IPS DF 6.9 (cell line): ENCODE measurements around the gene EEF1AKMT2.

Experiments
- DNase-seq: peaks from one replicate; pipeline ENCODE4 v3.0.0-alpha.2; 2013; ENCODE audit warnings: low read depth, low spot score
- H3K27ac ChIP-seq: one replicate; pipeline ENCODE4 v1.5.1; 2013; ENCODE audit warnings: low read length, control low read depth
- H3K27me3 ChIP-seq: 2 replicates; pipeline ENCODE4 v1.6.1; 2013; ENCODE audit warnings: mild to moderate bottlenecking, low read length; ENCODE audit not compliant: control insufficient read depth, insufficient read depth
- H3K36me3 ChIP-seq: 2 replicates; pipeline ENCODE4 v1.6.1; 2013; ENCODE audit warnings: low read length; ENCODE audit not compliant: control insufficient read depth, insufficient read depth
- H3K4me1 ChIP-seq: 2 replicates; pipeline ENCODE4 v1.6.1; 2013; ENCODE audit warnings: low read length; ENCODE audit not compliant: control insufficient read depth, insufficient read depth
- H3K4me3 ChIP-seq: 2 replicates; pipeline ENCODE4 v1.5.1; 2013; ENCODE audit warnings: mild to moderate bottlenecking, low read length
- H3K9me3 ChIP-seq: 2 replicates; pipeline ENCODE4 v1.6.1; 2013; ENCODE audit warnings: low read length, inconsistent platforms; ENCODE audit not compliant: control insufficient read depth, insufficient read depth
- WGBS: extraction: QIAGEN DNeasy Blood & Tissue Kit; methylation state at CpG from one replicate; pipeline ENCODE4 v1.1.7; 2013; ENCODE audit warnings: mixed read lengths, missing lambda C conversion rate; ENCODE audit not compliant: insufficient read length, insufficient coverage; 5-methylcytosine and 5-hydroxymethylcytosine counted together

Gene EEF1AKMT2

GRCh38 chr10:124745252-124745651 is 46.4 kb downstream of the EEF1AKMT2 start:
- H3K4me3 ChIP-seq = no peak overlapping the region

GRCh38 chr10:124744102-124745050 is 47.3 kb downstream of the EEF1AKMT2 start, which contains the start of gene FAM53B:
Gene FAM53B (minus strand): TSS chr10:124744378. CDS start chr10:124706713, 37,665 bp downstream.
- peaks cover 2% of the 10 kb centered on the region; the same call in 1 of the 2 replicates for H3K36me3 ChIP-seq
- no peak for DNase-seq
- no CpG with 5 or more reads among the region's 100 CpGs for WGBS
- H3K4me1 ChIP-seq = peaks cover 10% of the 10 kb centered on the region
- peaks cover 5% of the 10 kb centered on the region; the same call in 1 of the 2 replicates for H3K27me3 ChIP-seq
- no peaks in the 10 kb centered on the region for H3K9me3 ChIP-seq
- H3K4me3 ChIP-seq = peak within 1 kb of the TSS; percentile 79
- H3K27ac ChIP-seq = no peak within 1 kb of the TSS

More at GRCh38 chr10:124745252-124745651, 46.4 kb downstream of the EEF1AKMT2 start:
- Histone ChIP-seq H3K27me3 (peaks cover 5% of the 10 kb centered on the region; the same call in 1 of the 2 replicates), H3K4me1 (peaks cover 8% of the 10 kb centered on the region; the same call in 1 of the 2 replicates), H3K27ac (no peak overlapping the region), H3K9me3 (no peaks in the 10 kb centered on the region), H3K36me3 (peaks cover 2% of the 10 kb centered on the region; the same call in 1 of the 2 replicates)
- no CpG with 5 or more reads among the region's 4 CpGs for WGBS
- DNase-seq = no peak

- Histone ChIP-seq H3K4me1 (peaks cover 11% of the 10 kb centered on the region), H3K27ac (no peak overlapping the region), H3K36me3 (peaks cover 2% of the 10 kb centered on the region; the same call in 1 of the 2 replicates), H3K4me3 (peak overlapping the region; percentile 79), H3K27me3 (peaks cover 5% of the 10 kb centered on the region; the same call in 1 of the 2 replicates), H3K9me3 (no peaks in the 10 kb centered on the region)
- WGBS = no CpG with 5 or more reads among the region's 101 CpGs
- DNase-seq = no peak
Measured at GRCh38 chr10:124743191-124744101, 48.2 kb downstream of the EEF1AKMT2 start.

GRCh38 chr10:124742413-124743190 is 49.1 kb downstream of the EEF1AKMT2 start:
- no peaks in the 10 kb centered on the region for H3K9me3 ChIP-seq
- H3K36me3 ChIP-seq = no peaks in the 10 kb centered on the region
- no peak overlapping the region for H3K27ac ChIP-seq
- DNase-seq = no peak
- WGBS = no CpG with 5 or more reads among the region's 42 CpGs
- H3K4me1 ChIP-seq = peaks cover 14% of the 10 kb centered on the region
- peaks cover 5% of the 10 kb centered on the region; the same call in 1 of the 2 replicates for H3K27me3 ChIP-seq
- peak overlapping the region; percentile 79; the same call in 1 of the 2 replicates for H3K4me3 ChIP-seq

- H3K27ac ChIP-seq = no peak overlapping the region
- peaks cover 17% of the 10 kb centered on the region for H3K4me1 ChIP-seq
- H3K27me3 ChIP-seq = peaks cover 5% of the 10 kb centered on the region; the same call in 1 of the 2 replicates
Measured at GRCh38 chr10:124741922-124742412, 49.7 kb downstream of the EEF1AKMT2 start.

GRCh38 chr10:124741281-124741921 is 50.3 kb downstream of the EEF1AKMT2 start:
- no peak overlapping the region for H3K4me3 ChIP-seq

More at GRCh38 chr10:124741922-124742412, 49.7 kb downstream of the EEF1AKMT2 start:
- Histone ChIP-seq H3K36me3 (no peaks in the 10 kb centered on the region), H3K9me3 (no peaks in the 10 kb centered on the region), H3K4me3 (no peak overlapping the region)
- no CpG with 5 or more reads among the region's 9 CpGs for WGBS
- DNase-seq = no peak

GRCh38 chr10:124740369-124741280 is 51.1 kb downstream of the EEF1AKMT2 start:
- H3K4me3 ChIP-seq = no peak overlapping the region
- no peaks in the 10 kb centered on the region for H3K36me3 ChIP-seq
- H3K27me3 ChIP-seq = peaks cover 5% of the 10 kb centered on the region; the same call in 1 of the 2 replicates
- H3K27ac ChIP-seq = no peak overlapping the region
- WGBS = no CpG with 5 or more reads among the region's 18 CpGs
- H3K9me3 ChIP-seq = no peaks in the 10 kb centered on the region
- no peak for DNase-seq
- peaks cover 22% of the 10 kb centered on the region for H3K4me1 ChIP-seq

More at GRCh38 chr10:124741281-124741921, 50.3 kb downstream of the EEF1AKMT2 start:
- H3K9me3 ChIP-seq = no peaks in the 10 kb centered on the region
- H3K27ac ChIP-seq = no peak overlapping the region
- peaks cover 21% of the 10 kb centered on the region for H3K4me1 ChIP-seq
- no peaks in the 10 kb centered on the region for H3K36me3 ChIP-seq
- no peak for DNase-seq
- WGBS = no CpG with 5 or more reads among the region's 13 CpGs
- H3K27me3 ChIP-seq = peaks cover 5% of the 10 kb centered on the region; the same call in 1 of the 2 replicates

GRCh38 chr10:124739986-124740368 is 51.7 kb downstream of the EEF1AKMT2 start:
- Histone ChIP-seq H3K27me3 (peaks cover 5% of the 10 kb centered on the region; the same call in 1 of the 2 replicates), H3K36me3 (no peaks in the 10 kb centered on the region), H3K4me1 (peaks cover 22% of the 10 kb centered on the region), H3K9me3 (no peaks in the 10 kb centered on the region), H3K27ac (no peak overlapping the region), H3K4me3 (no peak overlapping the region)
- no peak for DNase-seq
- no CpG with 5 or more reads among the region's 7 CpGs for WGBS
